Measurements from ENCODE around the gene TRAPPC12.
"Not testable (repeated sequence)": the region's sequence is repeated elsewhere in the genome, so short reads cannot be mapped to it uniquely, and the experiment has no call there.

TRAPPC12 gene

DNA sequence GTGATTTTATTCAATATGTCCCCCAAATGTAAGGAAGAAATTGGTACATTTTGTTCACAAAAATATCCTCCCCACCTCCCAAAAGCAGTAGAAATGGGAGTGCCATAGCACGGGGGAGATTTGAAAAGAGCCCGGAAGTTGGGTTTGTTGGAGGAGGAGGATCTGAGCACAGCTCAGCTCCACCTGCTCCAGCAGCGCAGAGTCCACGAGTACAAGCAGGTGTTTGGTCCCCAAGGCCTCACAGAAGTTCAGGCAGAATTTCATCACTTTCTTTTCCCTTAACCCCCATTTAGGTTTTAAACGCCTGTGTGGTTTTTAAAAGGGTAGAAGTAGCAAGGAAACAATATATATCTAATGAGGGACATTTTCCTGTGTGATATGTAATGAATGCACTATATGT is 56.0 kb downstream of the TRAPPC12 start:
- no peak overlapping the region for H3K27ac ChIP-seq (ENCODE audit: low read depth, low read length)
- H3K4me3 ChIP-seq (ENCODE audit: low read depth in 1 of 2, low read length in 2 of 2) = no peak overlapping the region
- no peaks in the 10 kb centered on the region for H3K4me1 ChIP-seq (ENCODE audit: insufficient read depth, low read length)
- no peaks in the 10 kb centered on the region for H3K27me3 ChIP-seq (ENCODE audit: control insufficient read depth in 1 of 2, insufficient read depth in 2 of 2, low read length in 2 of 2)
- no peaks in the 10 kb centered on the region for H3K9me3 ChIP-seq (ENCODE audit: low read length)
- H3K36me3 ChIP-seq (ENCODE audit: insufficient read depth, low read length) = peaks cover 7% of the 10 kb centered on the region
- no peak overlapping the region for H3K9ac ChIP-seq (ENCODE audit: low read length)

DNA sequence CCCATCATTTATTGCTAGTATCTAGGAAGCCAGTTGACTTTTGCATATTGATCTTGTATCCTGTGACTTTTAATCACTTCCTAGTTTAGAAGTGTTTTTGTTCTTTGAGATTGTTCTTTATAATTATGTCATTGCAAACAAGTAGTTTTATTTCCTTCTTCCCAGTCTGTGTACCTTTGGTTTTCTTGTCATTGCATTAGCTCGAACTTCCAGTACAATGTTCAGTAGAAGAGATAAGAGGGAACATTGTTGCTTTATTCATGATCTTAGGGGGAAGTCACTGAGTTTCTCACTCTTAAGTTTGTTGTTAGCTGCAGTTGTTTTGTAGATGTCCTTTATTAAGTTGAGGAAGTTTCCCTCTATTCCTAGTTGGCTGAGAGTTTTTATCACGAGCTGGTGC is 61.0 kb downstream of the TRAPPC12 start:
- Histone ChIP-seq H3K4me3 (ENCODE audit: low read depth in 1 of 2, low read length in 2 of 2) (no peak overlapping the region), H3K9me3 (ENCODE audit: low read length) (no peaks in the 10 kb centered on the region), H3K27ac (ENCODE audit: low read depth, low read length) (no peak overlapping the region), H3K36me3 (ENCODE audit: insufficient read depth, low read length) (peaks cover 16% of the 10 kb centered on the region), H3K27me3 (ENCODE audit: control insufficient read depth in 1 of 2, insufficient read depth in 2 of 2, low read length in 2 of 2) (no peaks in the 10 kb centered on the region), H3K4me1 (ENCODE audit: insufficient read depth, low read length) (no peaks in the 10 kb centered on the region), H3K9ac (ENCODE audit: low read length) (no peak overlapping the region)

DNA sequence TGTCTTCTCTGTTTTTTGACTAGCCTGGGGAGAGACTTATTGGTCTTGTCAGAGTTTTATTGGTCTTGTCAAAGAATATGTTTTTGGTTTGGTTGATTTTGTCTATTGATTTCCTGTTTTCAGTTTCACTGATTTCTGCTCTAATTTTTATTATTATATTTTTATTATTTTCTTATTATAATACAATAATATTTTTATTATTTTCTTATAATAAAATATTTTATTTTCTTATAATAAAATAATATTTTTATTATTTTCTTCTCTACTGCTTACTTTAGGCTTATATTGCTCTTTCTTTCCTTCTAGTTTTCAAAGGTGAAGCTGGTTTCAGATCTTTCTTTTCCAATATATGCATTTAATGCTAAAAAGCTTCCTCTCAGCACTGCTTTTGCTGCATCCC is 62.0 kb downstream of the TRAPPC12 start:
- Histone ChIP-seq H3K27me3 (ENCODE audit: control insufficient read depth in 1 of 2, insufficient read depth in 2 of 2, low read length in 2 of 2) (no peaks in the 10 kb centered on the region), H3K4me3 (ENCODE audit: low read depth in 1 of 2, low read length in 2 of 2) (no peak overlapping the region), H3K9ac (ENCODE audit: low read length) (no peak overlapping the region), H3K4me1 (ENCODE audit: insufficient read depth, low read length) (no peaks in the 10 kb centered on the region), H3K27ac (ENCODE audit: low read depth, low read length) (no peak overlapping the region), H3K9me3 (ENCODE audit: low read length) (no peaks in the 10 kb centered on the region), H3K36me3 (ENCODE audit: insufficient read depth, low read length) (peaks cover 25% of the 10 kb centered on the region)

DNA sequence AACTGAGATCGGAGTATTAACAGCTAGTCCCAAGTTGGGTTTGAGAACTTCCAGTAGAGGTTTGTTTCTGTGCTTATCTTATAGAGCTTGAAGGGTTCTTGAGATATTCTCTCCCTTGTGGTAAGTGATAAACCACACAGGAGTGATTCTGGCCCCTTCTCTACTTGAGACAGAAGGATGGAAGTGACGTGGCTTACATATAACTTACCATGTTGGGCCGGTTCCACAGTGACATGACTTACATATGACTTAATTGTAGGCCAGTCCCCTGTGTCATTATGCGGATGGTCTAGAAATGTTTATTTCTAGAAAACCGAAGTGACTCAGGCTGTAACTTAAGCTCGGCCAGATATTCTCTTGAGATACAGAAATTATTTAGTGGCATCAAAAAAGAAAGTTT is 62.7 kb downstream of the TRAPPC12 start:
- Histone ChIP-seq H3K4me1 (ENCODE audit: insufficient read depth, low read length) (no peaks in the 10 kb centered on the region), H3K9ac (ENCODE audit: low read length) (no peak overlapping the region), H3K36me3 (ENCODE audit: insufficient read depth, low read length) (peaks cover 29% of the 10 kb centered on the region), H3K27ac (ENCODE audit: low read depth, low read length) (no peak overlapping the region), H3K27me3 (ENCODE audit: control insufficient read depth in 1 of 2, insufficient read depth in 2 of 2, low read length in 2 of 2) (no peaks in the 10 kb centered on the region), H3K4me3 (ENCODE audit: low read depth in 1 of 2, low read length in 2 of 2) (no peak overlapping the region), H3K9me3 (ENCODE audit: low read length) (no peaks in the 10 kb centered on the region)

DNA sequence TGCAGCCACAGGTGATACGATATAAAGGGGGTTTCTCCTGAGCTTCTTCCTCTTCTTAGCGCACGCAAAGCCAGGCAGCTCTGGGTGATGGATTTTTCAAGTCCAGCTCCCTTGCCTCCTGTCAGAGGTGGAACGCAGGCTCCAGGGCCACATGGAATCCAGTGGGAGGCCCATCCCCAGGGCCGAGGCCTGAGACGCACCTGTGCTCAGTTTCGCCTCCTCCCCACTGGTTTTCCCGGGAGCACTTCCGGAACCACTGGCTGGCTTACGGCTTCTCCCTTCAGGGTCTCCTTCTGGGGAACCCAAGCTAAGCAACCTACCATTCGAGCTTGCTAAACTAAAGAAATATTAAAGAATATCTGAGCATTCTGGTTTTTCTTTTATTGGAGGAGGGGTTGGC is 63.6 kb downstream of the TRAPPC12 start:
- Histone ChIP-seq H3K4me3 (ENCODE audit: low read depth in 1 of 2, low read length in 2 of 2) (no peak overlapping the region), H3K36me3 (ENCODE audit: insufficient read depth, low read length) (peaks cover 35% of the 10 kb centered on the region), H3K27ac (ENCODE audit: low read depth, low read length) (no peak overlapping the region), H3K9ac (ENCODE audit: low read length) (no peak overlapping the region), H3K27me3 (ENCODE audit: control insufficient read depth in 1 of 2, insufficient read depth in 2 of 2, low read length in 2 of 2) (no peaks in the 10 kb centered on the region), H3K9me3 (ENCODE audit: low read length) (no peaks in the 10 kb centered on the region), H3K4me1 (ENCODE audit: insufficient read depth, low read length) (no peaks in the 10 kb centered on the region)

DNA sequence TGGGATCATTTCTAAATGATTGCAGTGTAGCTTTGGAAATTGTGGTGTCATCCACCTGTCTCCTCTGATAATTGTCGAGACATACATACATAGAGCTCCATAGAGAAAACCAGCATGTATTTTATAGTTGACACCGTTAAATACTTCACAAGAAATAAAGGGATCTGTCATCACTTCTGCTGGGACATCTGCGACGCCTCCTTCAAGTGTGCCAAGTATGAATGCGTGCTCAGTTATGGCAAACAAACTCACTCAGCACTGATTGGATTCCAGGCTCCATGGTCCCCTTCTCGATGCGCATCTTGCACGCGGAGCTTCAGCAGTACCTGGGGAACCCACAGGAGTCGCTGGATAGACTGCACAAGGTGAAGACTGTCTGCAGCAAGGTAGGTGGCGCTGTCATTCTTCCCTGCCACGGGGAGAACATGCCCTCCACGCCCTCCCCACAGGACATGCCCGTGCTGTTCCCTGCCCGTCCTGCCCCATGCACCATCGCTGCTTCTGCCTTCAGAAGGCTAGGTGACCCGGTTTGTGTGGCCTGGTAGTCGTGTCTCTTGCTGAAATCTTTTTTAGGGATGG is 64.1 kb downstream of the TRAPPC12 start:
- no peaks in the 10 kb centered on the region for H3K9me3 ChIP-seq (ENCODE audit: low read length)
- H3K27me3 ChIP-seq (ENCODE audit: control insufficient read depth in 1 of 2, insufficient read depth in 2 of 2, low read length in 2 of 2) = no peaks in the 10 kb centered on the region
- H3K36me3 ChIP-seq (ENCODE audit: insufficient read depth, low read length) = peaks cover 37% of the 10 kb centered on the region
- no peaks in the 10 kb centered on the region for H3K4me1 ChIP-seq (ENCODE audit: insufficient read depth, low read length)
- H3K4me3 ChIP-seq (ENCODE audit: low read depth in 1 of 2, low read length in 2 of 2) = no peak overlapping the region
- no peak overlapping the region for H3K9ac ChIP-seq (ENCODE audit: low read length)
- no peak overlapping the region for H3K27ac ChIP-seq (ENCODE audit: low read depth, low read length)

DNA sequence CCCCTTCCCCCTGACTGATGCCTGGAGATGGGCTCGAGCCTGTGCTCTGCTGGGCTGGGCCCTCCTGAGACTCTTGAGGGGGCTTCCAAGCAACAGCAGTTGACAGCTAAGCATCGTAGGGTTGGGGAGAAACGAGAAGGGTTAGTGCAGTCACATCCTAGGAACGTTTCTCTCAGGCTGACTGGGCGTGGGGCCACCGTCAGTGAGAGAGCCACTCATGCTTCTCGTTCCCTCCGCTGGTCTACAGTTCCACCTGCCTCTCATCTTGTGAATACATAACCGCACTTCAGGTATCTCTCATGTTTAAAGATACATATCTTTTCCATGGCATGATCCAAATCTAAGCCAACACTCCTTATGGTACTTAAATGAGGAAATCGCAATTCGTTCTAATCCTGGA is 66.4 kb downstream of the TRAPPC12 start:
- Histone ChIP-seq H3K9me3 (ENCODE audit: low read length) (no peaks in the 10 kb centered on the region), H3K4me3 (ENCODE audit: low read depth in 1 of 2, low read length in 2 of 2) (no peak overlapping the region), H3K4me1 (ENCODE audit: insufficient read depth, low read length) (peaks cover 8% of the 10 kb centered on the region), H3K9ac (ENCODE audit: low read length) (no peak overlapping the region), H3K27me3 (ENCODE audit: control insufficient read depth in 1 of 2, insufficient read depth in 2 of 2, low read length in 2 of 2) (no peaks in the 10 kb centered on the region), H3K36me3 (ENCODE audit: insufficient read depth, low read length) (peaks cover 44% of the 10 kb centered on the region), H3K27ac (ENCODE audit: low read depth, low read length) (no peak overlapping the region)

DNA sequence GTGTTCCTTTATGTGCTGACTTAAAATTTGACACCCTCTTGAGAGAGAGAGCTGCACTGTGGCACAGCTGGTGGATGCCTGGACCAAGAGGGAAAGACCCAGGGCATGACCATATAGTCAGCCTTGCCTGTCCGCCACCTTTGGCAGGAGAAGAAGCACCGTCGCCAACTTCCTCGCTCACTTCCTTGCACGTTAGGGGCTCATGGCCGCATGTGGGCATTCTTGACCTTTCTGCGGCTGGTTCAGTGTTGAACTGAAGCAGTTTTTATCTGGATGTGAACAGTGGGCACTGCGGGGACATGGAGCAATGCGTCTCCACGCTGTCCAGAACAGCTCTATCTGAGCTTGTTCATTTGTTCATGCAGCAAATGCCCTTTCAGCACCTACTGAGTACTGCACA is 66.9 kb downstream of the TRAPPC12 start:
- Histone ChIP-seq H3K36me3 (ENCODE audit: insufficient read depth, low read length) (peaks cover 44% of the 10 kb centered on the region), H3K9ac (ENCODE audit: low read length) (no peak overlapping the region), H3K4me3 (ENCODE audit: low read depth in 1 of 2, low read length in 2 of 2) (no peak overlapping the region), H3K9me3 (ENCODE audit: low read length) (no peaks in the 10 kb centered on the region), H3K27me3 (ENCODE audit: control insufficient read depth in 1 of 2, insufficient read depth in 2 of 2, low read length in 2 of 2) (no peaks in the 10 kb centered on the region), H3K27ac (ENCODE audit: low read depth, low read length) (no peak overlapping the region), H3K4me1 (ENCODE audit: insufficient read depth, low read length) (peaks cover 8% of the 10 kb centered on the region)

DNA sequence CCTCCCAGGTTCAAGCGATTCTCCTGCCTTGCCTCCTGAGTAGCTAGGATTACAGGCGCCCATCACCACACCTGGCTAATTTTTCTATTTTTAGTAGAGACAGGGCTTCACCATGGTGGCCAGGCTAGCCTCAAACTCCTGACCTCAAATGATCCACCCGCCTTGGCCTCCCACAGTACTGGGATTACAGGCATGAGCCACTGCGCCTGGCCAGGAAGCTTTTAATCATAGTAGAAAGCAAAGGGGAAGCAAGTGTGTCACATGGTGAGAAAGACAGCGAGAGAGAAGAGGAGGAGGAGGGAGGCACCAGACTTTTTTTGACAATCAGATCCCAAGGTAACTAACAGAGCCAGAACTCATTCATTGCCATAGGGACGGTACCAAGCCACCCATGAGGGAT is 67.7 kb downstream of the TRAPPC12 start:
- not testable (repeated sequence) for H3K4me1 ChIP-seq (ENCODE audit: insufficient read depth, low read length); H3K4me3 ChIP-seq (ENCODE audit: low read depth in 1 of 2, low read length in 2 of 2); H3K9ac ChIP-seq (ENCODE audit: low read length); H3K27ac ChIP-seq (ENCODE audit: low read depth, low read length); H3K27me3 ChIP-seq (ENCODE audit: control insufficient read depth in 1 of 2, insufficient read depth in 2 of 2, low read length in 2 of 2); H3K9me3 ChIP-seq (ENCODE audit: low read length)
- peaks cover 44% of the 10 kb centered on the region for H3K36me3 ChIP-seq (ENCODE audit: insufficient read depth, low read length)

DNA sequence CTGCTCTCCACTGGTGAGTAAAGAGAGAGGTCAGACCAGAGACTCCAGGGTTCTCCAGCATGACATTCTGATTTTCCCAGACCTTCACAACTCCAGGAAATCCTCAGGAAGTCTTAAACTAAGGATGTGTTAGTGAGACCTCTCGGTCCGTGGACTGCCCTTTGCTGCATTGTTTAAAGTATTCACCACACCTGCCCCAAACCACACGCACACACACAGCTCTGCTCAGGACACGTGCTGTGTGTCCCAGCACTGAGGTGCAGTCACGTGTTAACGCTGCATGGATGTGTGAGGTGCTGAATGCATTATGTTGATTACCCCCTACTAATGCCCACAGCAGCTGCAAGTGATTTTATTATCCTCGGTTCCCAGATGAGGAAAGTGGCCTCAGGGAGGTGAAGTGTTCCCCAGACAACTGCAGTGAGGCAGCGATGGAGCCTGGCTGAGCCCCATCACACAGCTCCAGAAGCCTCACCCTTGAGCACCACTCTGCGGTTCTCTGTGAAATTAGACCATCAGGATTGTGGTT is 68.4 kb downstream of the TRAPPC12 start:
- no peaks in the 10 kb centered on the region for H3K27me3 ChIP-seq (ENCODE audit: control insufficient read depth in 1 of 2, insufficient read depth in 2 of 2, low read length in 2 of 2)
- peaks cover 8% of the 10 kb centered on the region for H3K4me1 ChIP-seq (ENCODE audit: insufficient read depth, low read length)
- H3K9ac ChIP-seq (ENCODE audit: low read length) = no peak overlapping the region
- H3K27ac ChIP-seq (ENCODE audit: low read depth, low read length) = no peak overlapping the region
- no peak overlapping the region for H3K4me3 ChIP-seq (ENCODE audit: low read depth in 1 of 2, low read length in 2 of 2)
- no peaks in the 10 kb centered on the region for H3K9me3 ChIP-seq (ENCODE audit: low read length)
- H3K36me3 ChIP-seq (ENCODE audit: insufficient read depth, low read length) = peaks cover 44% of the 10 kb centered on the region

DNA sequence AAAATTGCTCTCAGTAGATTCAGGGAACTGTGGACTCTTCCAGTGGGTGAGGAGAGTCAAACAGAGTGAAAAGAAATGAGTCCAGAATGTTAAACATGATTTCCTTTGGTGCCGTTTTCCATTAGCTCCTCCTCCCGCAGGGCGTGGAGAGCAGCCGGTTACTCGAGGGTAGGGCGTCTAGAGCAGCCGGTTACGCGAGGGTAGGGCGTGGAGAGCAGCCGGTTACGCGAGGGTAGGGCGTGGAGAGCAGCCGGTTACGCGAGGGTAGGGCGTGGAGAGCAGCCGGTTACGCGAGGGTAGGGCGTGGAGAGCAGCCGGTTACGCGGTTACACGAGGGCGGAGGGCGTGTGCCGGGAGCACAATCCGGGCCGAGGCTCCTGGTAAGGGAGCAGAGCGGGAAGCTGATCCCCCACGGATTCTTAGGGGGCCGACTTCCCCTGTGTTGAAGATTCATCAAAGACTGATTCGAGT is 69.0 kb downstream of the TRAPPC12 start:
- H3K27me3 ChIP-seq (ENCODE audit: control insufficient read depth in 1 of 2, insufficient read depth in 2 of 2, low read length in 2 of 2); H3K9me3 ChIP-seq (ENCODE audit: low read length); H3K4me3 ChIP-seq (ENCODE audit: low read depth in 1 of 2, low read length in 2 of 2); H3K9ac ChIP-seq (ENCODE audit: low read length); H3K4me1 ChIP-seq (ENCODE audit: insufficient read depth, low read length); H3K27ac ChIP-seq (ENCODE audit: low read depth, low read length): not testable (repeated sequence)
- H3K36me3 ChIP-seq (ENCODE audit: insufficient read depth, low read length) = peaks cover 45% of the 10 kb centered on the region

DNA sequence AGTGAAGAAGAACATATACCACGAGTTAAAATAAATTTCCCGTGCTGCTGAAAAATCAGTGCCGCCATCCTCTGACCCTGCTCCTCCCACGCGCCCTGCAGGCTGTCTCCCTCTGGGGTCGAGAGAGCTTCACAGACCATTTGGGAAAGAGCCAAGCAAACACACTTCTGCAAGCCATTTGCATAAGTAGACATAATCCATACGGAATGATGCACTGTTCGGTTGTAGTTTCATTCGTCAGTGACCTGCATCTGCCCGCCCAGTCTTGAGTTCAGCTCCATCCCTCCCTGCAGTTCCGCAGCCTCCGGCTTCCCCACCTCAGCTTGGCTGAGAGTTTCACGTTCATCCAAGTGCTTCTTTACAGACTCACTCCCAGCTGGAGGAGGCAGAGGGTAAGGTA is 69.6 kb downstream of the TRAPPC12 start:
- Histone ChIP-seq H3K36me3 (ENCODE audit: insufficient read depth, low read length) (peaks cover 44% of the 10 kb centered on the region), H3K27ac (ENCODE audit: low read depth, low read length) (no peak overlapping the region)

More for the DNA sequence above, 69.6 kb downstream of the TRAPPC12 start:
- no peaks in the 10 kb centered on the region for H3K27me3 ChIP-seq (ENCODE audit: control insufficient read depth in 1 of 2, insufficient read depth in 2 of 2, low read length in 2 of 2)
- H3K4me3 ChIP-seq (ENCODE audit: low read depth in 1 of 2, low read length in 2 of 2) = no peak overlapping the region
- no peak overlapping the region for H3K9ac ChIP-seq (ENCODE audit: low read length)
- no peaks in the 10 kb centered on the region for H3K9me3 ChIP-seq (ENCODE audit: low read length)
- peaks cover 8% of the 10 kb centered on the region for H3K4me1 ChIP-seq (ENCODE audit: insufficient read depth, low read length)

All from muscle layer of colon (tissue), 2 donors.